HepG2 (cell line): ENCODE data around the gene STATH. TPM values are rescaled to one million over a fixed set of nuclear protein-coding genes. Genes with fewer than 3 reads are reported as not detected.
A peak's percentile ranks its signal among the peaks of the same experiment; 100 is the strongest.
"Not testable (repeated sequence)": the region's sequence is repeated elsewhere in the genome, so short reads cannot be mapped to it uniquely, and the experiment has no call there.

Source experiments
- ATAC-seq: fragments of 200-7000 bp; cut with Tn5 transposase; 3 replicates; pipeline ENCODE4 v1.9.1; 2020; ENCODE audit warnings: mild to moderate bottlenecking, moderate library complexity
- BruUV-seq: library from RNA; stranded (reverse); fragments of 400-500 nt; replicated peaks from 2 replicates; lab custom pipeline; 2021; lab: Mats Ljungman, UMichigan
- CTCF ChIA-PET: fragments of 300-600 bp; formaldehyde crosslinking; extraction: SDS; loops from one replicate; lab custom pipeline; 2021; ENCODE audit warnings: low total read pairs, inconsistent platforms, low intra/inter-chr PET ratio; lab: Yijun Ruan, JAX
- POLR2A ChIA-PET: fragments of 350-600 bp; sonication (Branson Sonifier 250); formaldehyde crosslinking; loops from one replicate; lab custom pipeline; 2020; ENCODE audit warnings: antibody characterized with exemption, inconsistent platforms; lab: Yijun Ruan, JAX
- DNase-seq: peaks from one replicate; pipeline ENCODE4 v3.0.0-alpha.2; 2015; ENCODE audit warnings: low spot score
- FAIRE-seq: peaks from 3 replicates; lab custom pipeline; 2011; peaks lifted over from hg19 to GRCh38; lab: Jason Lieb, UNC
- H2AFZ ChIP-seq: one replicate; pipeline ENCODE4 v1.6.1; 2011; ENCODE audit warnings: low read length, inconsistent platforms
- H3K27ac ChIP-seq: fragments of 300-600 bp; 3 replicates; pipeline ENCODE4 v1.8.0; 2011; ENCODE audit warnings: mixed run types, mild to moderate bottlenecking, mixed read lengths, low read length, inconsistent platforms; ENCODE audit not compliant: insufficient read depth; ENCODE audit errors: extremely low read length
- H3K27me3 ChIP-seq, 2 experiments: fragments of 200-600 bp in 1 of 2; 2 replicates in 1 of 2; 3 replicates in 1 of 2; pipeline versions ENCODE4 v1.6.0 to v1.8.0; 2011; ENCODE audit warnings: low read length in 2 of 2, mild to moderate bottlenecking in 2 of 2, moderate library complexity in 2 of 2, inconsistent platforms in 1 of 2; ENCODE audit not compliant: insufficient read depth in 2 of 2, control insufficient read depth in 1 of 2
- H3K36me3 ChIP-seq, 2 experiments: fragments of 200-600 bp in 1 of 2; replicated peaks in 1 of 2; 2 replicates in 1 of 2; 3 replicates in 1 of 2; pipeline versions ENCODE4 v1.5.1 to v1.8.0; 2011; ENCODE audit warnings: low read length in 2 of 2, inconsistent platforms in 1 of 2; ENCODE audit not compliant: insufficient read depth in 2 of 2, control insufficient read depth in 1 of 2
- H3K4me1 ChIP-seq: 2 replicates; pipeline ENCODE4 v1.5.1; 2012; ENCODE audit warnings: low read length, inconsistent platforms; ENCODE audit not compliant: insufficient read depth
- H3K4me2 ChIP-seq: 2 replicates; pipeline ENCODE4 v1.6.0; 2011; ENCODE audit warnings: low read depth, low read length, inconsistent platforms
- H3K4me3 ChIP-seq, 3 experiments: fragments of 200-600 bp in 1 of 3; sonication (generic), shearing (Covaris generic) in 1 of 3; replicated peaks in 1 of 3; 2 replicates each; pipeline ENCODE4 v1.5.1; 2011 to 2016; ENCODE audit warnings: low read length in 3 of 3, inconsistent platforms in 2 of 3, low read depth in 2 of 3, mild to moderate bottlenecking in 2 of 3, control low read depth in 1 of 3, mixed read lengths in 1 of 3; ENCODE audit not compliant: insufficient read depth in 1 of 3
- H3K79me2 ChIP-seq: one replicate; pipeline ENCODE4 v1.6.1; 2011; ENCODE audit warnings: low read length, inconsistent platforms; ENCODE audit not compliant: insufficient read depth
- H3K9ac ChIP-seq: 2 replicates; pipeline ENCODE4 v1.6.0; 2011; ENCODE audit warnings: mild to moderate bottlenecking, low read depth, low read length, inconsistent platforms; ENCODE audit not compliant: insufficient read depth
- H3K9me3 ChIP-seq: 2 replicates; pipeline ENCODE4 v1.5.1; 2012; ENCODE audit warnings: mild to moderate bottlenecking, low read length
- H4K20me1 ChIP-seq: 2 replicates; pipeline ENCODE4 v1.6.0; 2011; ENCODE audit warnings: inconsistent platforms, mild to moderate bottlenecking, low read length, moderate library complexity; ENCODE audit not compliant: insufficient read depth
- FOXA1 ChIP-seq, 2 experiments: fragments of 450-650 bp in 1 of 2; sonication (generic) in 1 of 2; formaldehyde crosslinking in 1 of 2; IDR thresholded peaks; 2 replicates each; pipeline versions ENCODE4 v1.4.0 to v1.6.1; 2016 to 2020; ENCODE audit warnings: missing genetic modification reagents in 1 of 2
- FOXA3 ChIP-seq: IDR thresholded peaks from 2 replicates; pipeline ENCODE4 v1.6.1; 2016; ENCODE audit warnings: missing genetic modification reagents, missing compliant biosample characterization
- RFX1 ChIP-seq: fragments of 450-650 bp; IDR thresholded peaks from 2 replicates; pipeline ENCODE4 v1.6.1; 2017
- SALL1 ChIP-seq: sonication (generic); formaldehyde crosslinking; IDR thresholded peaks from 2 replicates; pipeline ENCODE4 v1.8.0; 2022; ENCODE audit warnings: mild to moderate bottlenecking, missing genetic modification reagents
- ZMYM4 ChIP-seq: sonication (generic); formaldehyde crosslinking; IDR thresholded peaks from 2 replicates; pipeline ENCODE4 v1.8.1; 2023; ENCODE audit warnings: mild to moderate bottlenecking, missing genetic modification reagents
- ZNF281 ChIP-seq: sonication (generic); formaldehyde crosslinking; IDR thresholded peaks from 2 replicates; pipeline ENCODE4 v1.4.0; 2020; ENCODE audit warnings: missing genetic modification reagents, borderline replicate concordance
- WGBS: methylation state at CpG from one replicate; pipeline ENCODE4 v1.1.6; 2017; ENCODE audit warnings: low lambda C conversion rate; 5-methylcytosine and 5-hydroxymethylcytosine counted together
- in situ Hi-C: cut with HindIII; loops from 2 replicates; pipeline ENCODE4 v1.10.0; 2017; ENCODE audit warnings: low pct_unique_long_range_greater_than_20kb; ENCODE audit not compliant: extremely low pct_ligation_motif_present
- intact Hi-C: fragments of 100-400 bp; cut with micrococcal nuclease; formaldehyde crosslinking; loops from one replicate; pipeline ENCODE4 v1.10.0; 2022; ENCODE audit not compliant: unreplicated experiment
- polyA plus RNA-seq, 8 experiments: library from polyadenylated mRNA; depleted of rRNA in 3 of 8; stranded (reverse) in 7 of 8; unstranded in 1 of 8; fragments of >200 nt; fragmentation: Illumina TruSeq in 4 of 8; extraction: Trizol in 4 of 8; gene quantifications; 2 replicates each; pipeline versions ENCODE4 v1.2.1 to v1.2.3, GENCODE V29; 2011 to 2016; ENCODE audit warnings: low read depth in 4 of 8, missing spikeins in 1 of 8, mixed read lengths in 1 of 8; ENCODE audit not compliant: insufficient read depth in 1 of 8
- total RNA-seq, 5 experiments: library from RNA; depleted of rRNA; stranded (reverse); fragments of >200 nt; fragmentation: Illumina TruSeq; extraction: Trizol; gene quantifications; 2 replicates each; pipeline ENCODE4 v1.2.3, GENCODE V29; 2016; ENCODE audit warnings: low read depth in 1 of 5

Gene STATH
- total and polyA plus RNA-seq, 2 of the 13 experiments (the other 11 are each of a cell fraction or from before 2014, with no cell fraction given), result not detected

- H3K4me3 ChIP-seq, result no peak overlapping the region
- no peak for TF ChIP-seq RFX1
- TF ChIP-seq, all 625 proteins: peak for 0
- Histone ChIP-seq H4K20me1 (no peaks in the 10 kb centered on the region), H3K27ac (no peak overlapping the region), H3K9ac (no peak overlapping the region), H3K36me3 (no peaks in the 10 kb centered on the region), H3K4me1 (peaks cover 9% of the 10 kb centered on the region; the same call in 1 of the 2 replicates), H3K79me2 (no peaks in the 10 kb centered on the region), H3K4me2 (no peak overlapping the region), H3K27me3 (no peaks in the 10 kb centered on the region), H2AFZ (no peak overlapping the region), H3K9me3 (peaks cover 4% of the 10 kb centered on the region; the same call in 1 of the 2 replicates)
- ChIA-PET POLR2A (no interaction called here), CTCF (no interaction called here)
- WGBS, result 44% methylated on average over 3 of the region's 3 CpGs
- DNase-seq (no peak), ATAC-seq (no peak), FAIRE-seq (no peak)
- intact Hi-C loops, result no loop called here
- no TSS peak for BruUV-seq
- in situ Hi-C loops, result no loop called here
Measured at GRCh38 chr4:70008771-70009170, 13.0 kb downstream of the STATH start.

- H3K4me1 ChIP-seq; H3K4me3 ChIP-seq; H3K9me3 ChIP-seq; H2AFZ ChIP-seq; H3K27ac ChIP-seq; H4K20me1 ChIP-seq; H3K36me3 ChIP-seq; intact Hi-C loops; H3K79me2 ChIP-seq; POLR2A ChIA-PET; TF ChIP-seq FOXA1 (IDR thresholded peaks at IDR 0.05): not testable (repeated sequence)
- TF ChIP-seq ZMYM4 (CRISPR knock-in tag) (peak; percentile 31; the same call in 1 of the 2 replicates), ZNF281 (peak; percentile 80), FOXA1 (CRISPR knock-in tag; IDR thresholded peaks at IDR 0.05) (peak; percentile 49; the same call in 1 of the 2 replicates), SALL1 (CRISPR knock-in tag) (0 out of 2 replicates have a peak, but pooled peaks have one; percentile 13), FOXA3 (CRISPR knock-in tag) (peak; percentile 56; the same call in 1 of the 2 replicates)
- TF ChIP-seq, all 625 proteins: peak for 5; not testable (repeated sequence) for 620
- BruUV-seq, in situ Hi-C loops, FAIRE-seq, ATAC-seq, H3K27me3 ChIP-seq, DNase-seq, CTCF ChIA-PET, H3K9ac ChIP-seq, H3K4me2 ChIP-seq: not testable (repeated sequence)
- WGBS, result 100% methylated on average over 2 of the region's 10 CpGs
Measured at GRCh38 chr4:70019006-70019405, 23.2 kb downstream of the STATH start.
